SK-N-SH (cell line): ENCODE measurements around the gene CPT1C. TPM values are rescaled to one million over a fixed set of nuclear protein-coding genes. Genes with fewer than 3 reads are reported as not detected.

Experiments
- CTCF ChIA-PET: fragments of 300-600, 350-600 bp; formaldehyde crosslinking; extraction: SDS; loops from one replicate; lab custom pipeline; 2021; lab: Yijun Ruan, JAX
- POLR2A ChIA-PET: fragments of 350-600 bp; sonication (Branson Sonifier 250); formaldehyde crosslinking; extraction: SDS; loops from one replicate; lab custom pipeline; 2020; ENCODE audit warnings: antibody characterized with exemption, inconsistent platforms; lab: Yijun Ruan, JAX
- DNase-seq: peaks from one replicate; pipeline ENCODE4 v3.0.0; 2012
- H2AFZ ChIP-seq: fragments of 200-600 bp; sonication (generic); 2 replicates; pipeline ENCODE4 v1.8.1; 2016; ENCODE audit warnings: antibody characterized with exemption, mild to moderate bottlenecking, low read depth
- H3F3A ChIP-seq: fragments of 200-600 bp; sonication (generic); replicated peaks from 2 replicates; pipeline ENCODE3; 2016; ENCODE audit warnings: antibody characterized with exemption, mild to moderate bottlenecking; ENCODE audit not compliant: insufficient read depth
- H3K27ac ChIP-seq, 2 experiments: fragments of 200-500 bp in 1 of 2; fragments of 200-600 bp in 1 of 2; sonication (Bioruptor generic) in 1 of 2; sonication (generic), shearing (Covaris generic) in 1 of 2; 2 replicates each; pipeline versions ENCODE4 v1.5.1 to v1.6.1; 2014 to 2016; ENCODE audit warnings: low read depth in 2 of 2, inconsistent platforms in 1 of 2, low read length in 1 of 2, mild to moderate bottlenecking in 1 of 2, mixed read lengths in 1 of 2
- H3K27me3 ChIP-seq: fragments of 200-600 bp; sonication (generic), shearing (Covaris generic); 2 replicates; pipeline ENCODE4 v1.6.1; 2016; ENCODE audit warnings: mixed run types; ENCODE audit not compliant: insufficient read depth
- H3K36me3 ChIP-seq, 2 experiments: fragments of 200-500 bp in 1 of 2; fragments of 200-600 bp in 1 of 2; sonication (Bioruptor generic) in 1 of 2; sonication (generic) in 1 of 2; replicated peaks in 1 of 2; 2 replicates each; pipeline versions ENCODE3 to v1.5.1; 2014 to 2016; ENCODE audit warnings: low read length in 1 of 2, mild to moderate bottlenecking in 1 of 2; ENCODE audit not compliant: insufficient read depth in 2 of 2, control insufficient read depth in 1 of 2
- H3K4me1 ChIP-seq, 2 experiments: fragments of 200-500 bp in 1 of 2; fragments of 200-600 bp in 1 of 2; sonication (Bioruptor generic) in 1 of 2; sonication (generic), shearing (Covaris generic) in 1 of 2; 2 replicates each; pipeline versions ENCODE4 v1.5.1 to v1.6.1; 2014 to 2016; ENCODE audit warnings: low read depth in 1 of 2, low read length in 1 of 2, mixed run types in 1 of 2; ENCODE audit not compliant: insufficient read depth in 2 of 2, control insufficient read depth in 1 of 2
- H3K4me2 ChIP-seq: fragments of 200-600 bp; sonication (generic), shearing (Covaris generic); 2 replicates; pipeline ENCODE4 v1.6.1; 2017; ENCODE audit warnings: mixed run types
- H3K4me3 ChIP-seq, 2 experiments: fragments of 200-500 bp in 1 of 2; fragments of 200-600 bp in 1 of 2; sonication (Bioruptor generic) in 1 of 2; sonication (generic), shearing (Covaris generic) in 1 of 2; 2 replicates each; pipeline versions ENCODE4 v1.5.1 to v1.8.1; 2014 to 2016; ENCODE audit warnings: low read depth in 2 of 2, inconsistent platforms in 1 of 2, low read length in 1 of 2, mild to moderate bottlenecking in 1 of 2, mixed read lengths in 1 of 2, moderate library complexity in 1 of 2
- H3K79me2 ChIP-seq: fragments of 200-600 bp; sonication (generic); 2 replicates; pipeline ENCODE4 v1.8.1; 2017; ENCODE audit warnings: mild to moderate bottlenecking; ENCODE audit not compliant: insufficient read depth
- H3K9ac ChIP-seq: fragments of 200-600 bp; sonication (generic); 2 replicates; pipeline ENCODE4 v1.6.1; 2017; ENCODE audit warnings: mixed run types
- H3K9me2 ChIP-seq: fragments of 200-600 bp; sonication (generic); 2 replicates; pipeline ENCODE4 v1.6.1; 2017; ENCODE audit warnings: mixed run types
- H3K9me3 ChIP-seq: fragments of 200-600 bp; sonication (generic); 2 replicates; pipeline ENCODE4 v1.6.1; 2017; ENCODE audit warnings: mixed run types, mild to moderate bottlenecking, moderate library complexity
- H4K20me1 ChIP-seq: fragments of 200-600 bp; sonication (generic); 2 replicates; pipeline ENCODE4 v1.6.1; 2017; ENCODE audit warnings: mild to moderate bottlenecking, mixed run types; ENCODE audit not compliant: insufficient read depth
- CTCF ChIP-seq: fragments of 200-600 bp; sonication (generic); IDR thresholded peaks from 2 replicates; pipeline ENCODE4 v1.6.1; 2017; ENCODE audit warnings: antibody characterized with exemption, mild to moderate bottlenecking, moderate library complexity
- ELF1 ChIP-seq: IDR thresholded peaks from 2 replicates; pipeline ENCODE4 v1.4.0; 2012
- EZH2phosphoT487 ChIP-seq: fragments of 200-600 bp; sonication (generic); IDR thresholded peaks from 2 replicates; pipeline ENCODE4 v1.6.1; 2017; ENCODE audit warnings: low read depth, mixed run types, mild to moderate bottlenecking, antibody characterized with exemption, moderate library complexity, borderline replicate concordance
- JUND ChIP-seq: IDR thresholded peaks from 2 replicates; pipeline ENCODE4 v1.4.0; 2012
- MAX ChIP-seq: IDR thresholded peaks from 2 replicates; pipeline ENCODE4 v1.4.0; 2012; ENCODE audit warnings: low read depth
- MXI1 ChIP-seq: IDR thresholded peaks from 2 replicates; pipeline ENCODE4 v1.6.1; 2012; ENCODE audit warnings: mild to moderate bottlenecking, low read depth, low read length, improper control_type of control experiment
- POLR2AphosphoS5 ChIP-seq: IDR thresholded peaks from 2 replicates; pipeline ENCODE4 v1.6.1; 2012; ENCODE audit warnings: low read depth, low read length
- RAD21 ChIP-seq: IDR thresholded peaks from 2 replicates; pipeline ENCODE4 v1.6.1; 2012; ENCODE audit warnings: mild to moderate bottlenecking, low read length
- RFX5 ChIP-seq: IDR thresholded peaks from 2 replicates; pipeline ENCODE4 v1.6.1; 2012; ENCODE audit warnings: mild to moderate bottlenecking, improper control_type of control experiment, low read length
- RXRA ChIP-seq: IDR thresholded peaks from 2 replicates; pipeline ENCODE4 v1.4.0; 2012; ENCODE audit warnings: low read depth, mild to moderate bottlenecking, borderline replicate concordance
- TAF1 ChIP-seq: IDR thresholded peaks from 2 replicates; pipeline ENCODE4 v1.6.1; 2012; ENCODE audit warnings: low read depth, mild to moderate bottlenecking, low read length, moderate library complexity, borderline replicate concordance
- TCF12 ChIP-seq: IDR thresholded peaks from 2 replicates; pipeline ENCODE4 v1.4.0; 2012
- TEAD4 ChIP-seq: IDR thresholded peaks from 2 replicates; pipeline ENCODE4 v1.4.0; 2012; ENCODE audit warnings: mild to moderate bottlenecking, borderline replicate concordance; ENCODE audit not compliant: insufficient read depth
- USF1 ChIP-seq: IDR thresholded peaks from 2 replicates; pipeline ENCODE4 v1.4.0; 2012; ENCODE audit warnings: low read depth, borderline replicate concordance
- USF2 ChIP-seq: fragments of 150-350 bp; IDR thresholded peaks from 2 replicates; pipeline ENCODE4 v1.6.1; 2017; ENCODE audit warnings: antibody characterized with exemption, low read length, low read depth, borderline replicate concordance
- ZBTB33 ChIP-seq: IDR thresholded peaks from 2 replicates; pipeline ENCODE4 v1.4.0; 2012; ENCODE audit warnings: low read depth, borderline replicate concordance
- WGBS: methylation state at CpG from one replicate; pipeline ENCODE4 v1.1.6; 2017; ENCODE audit warnings: low lambda C conversion rate; 5-methylcytosine and 5-hydroxymethylcytosine counted together
- polyA plus RNA-seq, 3 experiments: library from polyadenylated mRNA; depleted of rRNA; stranded (reverse); fragments of >200 nt; gene quantifications; 2 replicates each; pipeline ENCODE4 v1.2.3, GENCODE V29; 2012

The CPT1C gene
- polyA plus RNA-seq, 1 of the 3 experiments (the other 2 are of a cell fraction), result 139 TPM

- Histone ChIP-seq H3K9me2 (no peaks in the 10 kb centered on the region), H4K20me1 (peaks cover 19% of the 10 kb centered on the region), H3K36me3 (peaks cover 29 to 40% of the 10 kb centered on the region in 2 experiments), H3K27me3 (no peaks in the 10 kb centered on the region), H3K4me3 (no peak overlapping the region), H3K79me2 (peaks cover 90% of the 10 kb centered on the region), H3K4me1 (peaks cover 8 to 25% of the 10 kb centered on the region in 2 experiments), H3K4me2 (no peak overlapping the region), H3F3A (peaks cover 9% of the 10 kb centered on the region), H3K27ac (no peak overlapping the region), H3K9ac (no peak overlapping the region), H3K9me3 (no peaks in the 10 kb centered on the region), H2AFZ (no peak overlapping the region)
- DNase-seq, result no peak
- 98% methylated on average over 11 of the region's 11 CpGs for WGBS
- ChIA-PET CTCF (interaction anchor here (0.9 to 1.1 kb wide), 2 partner anchors 20 to 27 kb away, joined by 3 to 6 read pairs; partner anchors contain the start of genes BCL2L12 and IRF3), POLR2A (interaction anchor here (1.7 kb wide), 1 partner anchor 18 kb away, joined by 7 read pairs; no protein-coding TSS in a partner anchor)
- TF ChIP-seq JUND, result no peak
- TF ChIP-seq TEAD4, result no peak
- no peak for TF ChIP-seq ELF1
- no peak for TF ChIP-seq CTCF
- TF ChIP-seq TAF1, result no peak
- no peak for TF ChIP-seq TCF12
- TF ChIP-seq RXRA, result no peak
- no peak for TF ChIP-seq USF1
- TF ChIP-seq RFX5, result no peak
- TF ChIP-seq POLR2AphosphoS5, result no peak
- TF ChIP-seq EZH2phosphoT487, result no peak
- TF ChIP-seq MAX, result no peak
- TF ChIP-seq RAD21, result no peak
- no peak for TF ChIP-seq MXI1
Measured at GRCh38 chr19:49645592-49645991, 45.3 kb upstream of the CPT1C start.

GRCh38 chr19:49645995-49646394 lies 44.9 kb upstream of the CPT1C start:
- Histone ChIP-seq H3K9ac (no peak overlapping the region), H4K20me1 (peaks cover 19% of the 10 kb centered on the region), H3K4me3 (no peak overlapping the region), H3K27ac (no peak overlapping the region), H3K79me2 (peaks cover 91% of the 10 kb centered on the region), H2AFZ (no peak overlapping the region), H3K9me3 (no peaks in the 10 kb centered on the region), H3K4me1 (peaks cover 6 to 21% of the 10 kb centered on the region in 2 experiments), H3K36me3 (peaks cover 29 to 41% of the 10 kb centered on the region in 2 experiments), H3K9me2 (no peaks in the 10 kb centered on the region), H3F3A (peaks cover 6% of the 10 kb centered on the region), H3K4me2 (no peak overlapping the region), H3K27me3 (no peaks in the 10 kb centered on the region)
- TF ChIP-seq USF2, result no peak
- TF ChIP-seq TEAD4, result no peak
- no peak for TF ChIP-seq CTCF
- TF ChIP-seq ZBTB33, result no peak
- no peak for DNase-seq
- ChIA-PET POLR2A (interaction anchor here (1.7 kb wide), 1 partner anchor 18 kb away, joined by 7 read pairs; no protein-coding TSS in a partner anchor), CTCF (interaction anchor here (0.9 to 1.1 kb wide), 3 partner anchors 20 to 27 kb away, joined by 3 to 6 read pairs (median 3); partner anchors contain the start of genes BCL2L12 and IRF3)
- 95% methylated on average over 7 of the region's 13 CpGs for WGBS
